ENCODE measurements around the gene FKBP1A. TPM values are rescaled to one million over a fixed set of nuclear protein-coding genes. Genes with fewer than 3 reads are reported as not detected.
"Not testable (repeated sequence)": the region's sequence is repeated elsewhere in the genome, so short reads cannot be mapped to it uniquely, and the experiment has no call there.

Gene FKBP1A
- total RNA-seq, 1 donor from 2014 or later = 187 TPM

- no peak for DNase-seq (ENCODE audit: extremely low spot score, unreplicated experiment)
- Mint-ChIP-seq H3K4me1 (ENCODE audit: unreplicated experiment) (no peaks in the 10 kb centered on the region), H3K9me3 (ENCODE audit: unreplicated experiment) (no peaks in the 10 kb centered on the region), H3K27ac (ENCODE audit: unreplicated experiment) (no peak overlapping the region), H3K4me3 (ENCODE audit: unreplicated experiment) (no peak overlapping the region), H3K27me3 (ENCODE audit: unreplicated experiment) (peaks cover 11% of the 10 kb centered on the region), H3K36me3 (ENCODE audit: unreplicated experiment) (no peaks in the 10 kb centered on the region)
- TF ChIP-seq CTCF (IDR thresholded peaks at IDR 0.05) = no peak
Observed at GRCh38 chr20:1403624-1404023, 10.8 kb upstream of the FKBP1A start.

- H3K4me1 Mint-ChIP-seq (ENCODE audit: unreplicated experiment) = no peaks in the 10 kb centered on the region
- H3K9me3 Mint-ChIP-seq (ENCODE audit: unreplicated experiment) = no peaks in the 10 kb centered on the region
- H3K36me3 Mint-ChIP-seq (ENCODE audit: unreplicated experiment) = no peaks in the 10 kb centered on the region
- no peak overlapping the region for H3K4me3 Mint-ChIP-seq (ENCODE audit: unreplicated experiment)
- no peak overlapping the region for H3K27ac Mint-ChIP-seq (ENCODE audit: unreplicated experiment)
- TF ChIP-seq CTCF (IDR thresholded peaks at IDR 0.05) = no peak
- peak; percentile 36 for DNase-seq (ENCODE audit: extremely low spot score, unreplicated experiment)
- H3K27me3 Mint-ChIP-seq (ENCODE audit: unreplicated experiment) = peaks cover 19% of the 10 kb centered on the region
Observed at GRCh38 chr20:1402149-1402548, 9.3 kb upstream of the FKBP1A start.

GRCh38 chr20:1401451-1401907, 8.6 kb upstream of the FKBP1A start:
- Mint-ChIP-seq H3K4me1 (ENCODE audit: unreplicated experiment) (no peaks in the 10 kb centered on the region), H3K27me3 (ENCODE audit: unreplicated experiment) (peaks cover 26% of the 10 kb centered on the region), H3K4me3 (ENCODE audit: unreplicated experiment) (no peak overlapping the region), H3K36me3 (ENCODE audit: unreplicated experiment) (no peaks in the 10 kb centered on the region), H3K9me3 (ENCODE audit: unreplicated experiment) (no peaks in the 10 kb centered on the region), H3K27ac (ENCODE audit: unreplicated experiment) (no peak overlapping the region)
- TF ChIP-seq CTCF (IDR thresholded peaks at IDR 0.05) = no peak
- DNase-seq (ENCODE audit: extremely low spot score, unreplicated experiment) = no peak

GRCh38 chr20:1399678-1400366, 7.0 kb upstream of the FKBP1A start:
- H3K36me3 Mint-ChIP-seq (ENCODE audit: unreplicated experiment); H3K27ac Mint-ChIP-seq (ENCODE audit: unreplicated experiment); H3K4me1 Mint-ChIP-seq (ENCODE audit: unreplicated experiment); H3K4me3 Mint-ChIP-seq (ENCODE audit: unreplicated experiment); H3K9me3 Mint-ChIP-seq (ENCODE audit: unreplicated experiment); DNase-seq (ENCODE audit: extremely low spot score, unreplicated experiment): not testable (repeated sequence)
- peaks cover 42% of the 10 kb centered on the region for H3K27me3 Mint-ChIP-seq (ENCODE audit: unreplicated experiment)

GRCh38 chr20:1398185-1398584, 5.3 kb upstream of the FKBP1A start:
- peaks cover 45% of the 10 kb centered on the region for H3K27me3 Mint-ChIP-seq (ENCODE audit: unreplicated experiment)
- H3K36me3 Mint-ChIP-seq (ENCODE audit: unreplicated experiment); DNase-seq (ENCODE audit: extremely low spot score, unreplicated experiment); H3K27ac Mint-ChIP-seq (ENCODE audit: unreplicated experiment); H3K4me3 Mint-ChIP-seq (ENCODE audit: unreplicated experiment); H3K9me3 Mint-ChIP-seq (ENCODE audit: unreplicated experiment); H3K4me1 Mint-ChIP-seq (ENCODE audit: unreplicated experiment): not testable (repeated sequence)

GRCh38 chr20:1397710-1398109, 4.9 kb upstream of the FKBP1A start:
- no peaks in the 10 kb centered on the region for H3K36me3 Mint-ChIP-seq (ENCODE audit: unreplicated experiment)
- H3K27me3 Mint-ChIP-seq (ENCODE audit: unreplicated experiment) = peaks cover 45% of the 10 kb centered on the region
- no peak for DNase-seq (ENCODE audit: extremely low spot score, unreplicated experiment)
- no peak overlapping the region for H3K4me3 Mint-ChIP-seq (ENCODE audit: unreplicated experiment)
- H3K4me1 Mint-ChIP-seq (ENCODE audit: unreplicated experiment) = peaks cover 7% of the 10 kb centered on the region
- H3K9me3 Mint-ChIP-seq (ENCODE audit: unreplicated experiment) = no peaks in the 10 kb centered on the region
- peak; percentile 28 for TF ChIP-seq CTCF (IDR thresholded peaks at IDR 0.05)
- no peak overlapping the region for H3K27ac Mint-ChIP-seq (ENCODE audit: unreplicated experiment)
